Measurements from ENCODE around the gene LGALS7.

LGALS7 gene

DNA sequence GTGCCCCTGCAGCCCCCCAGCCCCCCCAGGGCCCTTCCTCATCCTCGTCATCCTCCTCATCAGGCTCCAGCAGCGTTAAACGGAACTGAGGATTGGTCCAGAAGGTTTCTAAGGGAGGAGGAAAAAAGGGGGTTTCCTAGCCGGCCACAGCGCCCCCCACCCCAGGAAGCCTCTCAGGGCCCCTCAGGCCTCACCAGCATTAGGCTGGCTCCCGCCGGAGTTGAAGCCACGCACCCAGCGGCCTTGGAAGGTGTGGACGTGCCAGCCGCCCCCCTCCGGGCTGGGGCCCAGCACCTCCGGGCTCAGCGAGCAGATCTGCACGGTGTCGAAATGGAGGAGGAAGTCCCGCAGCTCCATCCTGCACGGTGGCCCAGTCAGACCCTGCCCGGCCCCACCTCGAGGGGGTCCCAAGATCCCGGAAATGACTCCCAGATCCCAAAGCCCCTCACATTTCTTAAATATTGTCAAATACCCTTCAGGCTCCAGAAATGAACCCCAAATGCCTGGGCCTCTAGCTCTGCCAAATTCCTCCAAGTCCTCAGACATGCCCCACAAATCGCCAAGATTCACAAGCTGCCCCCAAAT, 35.9 kb downstream of the LGALS7 start:
- Histone ChIP-seq H4K20me1 (ENCODE audit: insufficient read depth, low read length, poor library complexity, severe bottlenecking) (no peaks in the 10 kb centered on the region), H3K27me3 (ENCODE audit: insufficient read depth, low read length, poor library complexity, severe bottlenecking) (no peaks in the 10 kb centered on the region), H3K4me2 (ENCODE audit: low read depth, low read length, poor library complexity, severe bottlenecking) (no peak overlapping the region), H3K4me1 (ENCODE audit: insufficient read depth, low read length, poor library complexity, severe bottlenecking) (peaks cover 24% of the 10 kb centered on the region), H3F3A (ENCODE audit: low read depth) (no peaks in the 10 kb centered on the region), H3K36me3 (ENCODE audit: insufficient read depth, low read length) (no peaks in the 10 kb centered on the region), H3K9ac (ENCODE audit: low read depth, low read length, poor library complexity, severe bottlenecking) (no peak overlapping the region), H3K4me3 (ENCODE audit: low read length, poor library complexity, severe bottlenecking) (no peak overlapping the region), H3K79me2 (ENCODE audit: insufficient read depth, low read length) (no peaks in the 10 kb centered on the region), H3K9me2 (replicated peaks; ENCODE audit: low read depth, low read length) (no peaks in the 10 kb centered on the region), H3K9me3 (ENCODE audit: insufficient read depth, low read depth, low read length) (no peaks in the 10 kb centered on the region), H2AFZ (ENCODE audit: low read length) (no peak overlapping the region)
- no peak for TF ChIP-seq EZH2phosphoT487 (IDR thresholded peaks at IDR 0.05; ENCODE audit: borderline replicate concordance)
- TF ChIP-seq, protein P1, sequence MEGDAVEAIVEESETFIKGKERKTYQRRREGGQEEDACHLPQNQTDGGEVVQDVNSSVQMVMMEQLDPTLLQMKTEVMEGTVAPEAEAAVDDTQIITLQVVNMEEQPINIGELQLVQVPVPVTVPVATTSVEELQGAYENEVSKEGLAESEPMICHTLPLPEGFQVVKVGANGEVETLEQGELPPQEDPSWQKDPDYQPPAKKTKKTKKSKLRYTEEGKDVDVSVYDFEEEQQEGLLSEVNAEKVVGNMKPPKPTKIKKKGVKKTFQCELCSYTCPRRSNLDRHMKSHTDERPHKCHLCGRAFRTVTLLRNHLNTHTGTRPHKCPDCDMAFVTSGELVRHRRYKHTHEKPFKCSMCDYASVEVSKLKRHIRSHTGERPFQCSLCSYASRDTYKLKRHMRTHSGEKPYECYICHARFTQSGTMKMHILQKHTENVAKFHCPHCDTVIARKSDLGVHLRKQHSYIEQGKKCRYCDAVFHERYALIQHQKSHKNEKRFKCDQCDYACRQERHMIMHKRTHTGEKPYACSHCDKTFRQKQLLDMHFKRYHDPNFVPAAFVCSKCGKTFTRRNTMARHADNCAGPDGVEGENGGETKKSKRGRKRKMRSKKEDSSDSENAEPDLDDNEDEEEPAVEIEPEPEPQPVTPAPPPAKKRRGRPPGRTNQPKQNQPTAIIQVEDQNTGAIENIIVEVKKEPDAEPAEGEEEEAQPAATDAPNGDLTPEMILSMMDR (conservative IDR thresholded peaks at IDR 0.05; ENCODE audit: low read length): no peak

DNA sequence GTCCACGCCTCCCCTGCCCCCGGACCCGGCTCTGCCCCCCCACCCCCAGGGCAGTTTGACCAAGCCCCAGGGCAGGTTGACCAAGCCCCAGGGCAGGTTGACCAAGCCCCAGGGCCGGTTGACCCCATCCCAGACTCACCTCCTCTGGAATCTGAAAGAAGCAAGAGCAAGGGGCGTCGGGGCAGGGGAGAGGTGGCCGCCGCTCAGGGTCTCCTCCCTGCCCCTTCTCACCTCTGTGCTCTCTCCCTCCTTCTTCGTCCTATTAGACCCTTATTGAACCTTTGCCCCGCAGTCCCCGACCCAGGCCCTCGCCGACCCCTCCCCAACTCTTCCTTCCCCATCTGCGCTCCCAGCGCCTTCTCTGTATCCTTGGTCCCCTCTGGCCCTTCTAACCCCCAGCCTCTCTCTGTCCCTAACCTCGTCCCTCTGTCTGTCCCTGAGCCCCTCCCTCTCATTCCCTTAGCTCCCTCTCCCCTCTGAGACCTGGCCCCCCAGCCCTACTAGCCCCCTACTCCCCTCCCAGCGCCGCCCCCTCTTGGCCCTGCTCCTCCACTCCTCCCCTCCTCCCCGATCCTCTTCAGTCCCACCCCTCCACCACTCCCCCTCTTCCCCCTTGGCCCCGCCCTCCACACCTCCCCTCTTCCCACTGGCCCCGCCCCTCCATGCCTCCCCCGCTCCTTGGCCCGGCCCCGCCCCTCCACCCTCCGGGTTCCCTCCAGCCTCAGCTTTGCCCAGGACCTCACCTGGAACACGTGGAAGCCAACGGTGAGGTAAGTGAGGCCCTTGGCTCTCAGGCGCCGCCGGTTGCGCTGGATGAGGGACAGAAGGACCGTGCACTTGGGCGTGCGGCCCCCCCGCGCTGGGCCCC, 36.7 kb downstream of the LGALS7 start:
- H3K4me1 ChIP-seq (ENCODE audit: insufficient read depth, low read length, poor library complexity, severe bottlenecking): peaks cover 24% of the 10 kb centered on the region
- H3K4me2 ChIP-seq (ENCODE audit: low read depth, low read length, poor library complexity, severe bottlenecking): no peak overlapping the region

DNA sequence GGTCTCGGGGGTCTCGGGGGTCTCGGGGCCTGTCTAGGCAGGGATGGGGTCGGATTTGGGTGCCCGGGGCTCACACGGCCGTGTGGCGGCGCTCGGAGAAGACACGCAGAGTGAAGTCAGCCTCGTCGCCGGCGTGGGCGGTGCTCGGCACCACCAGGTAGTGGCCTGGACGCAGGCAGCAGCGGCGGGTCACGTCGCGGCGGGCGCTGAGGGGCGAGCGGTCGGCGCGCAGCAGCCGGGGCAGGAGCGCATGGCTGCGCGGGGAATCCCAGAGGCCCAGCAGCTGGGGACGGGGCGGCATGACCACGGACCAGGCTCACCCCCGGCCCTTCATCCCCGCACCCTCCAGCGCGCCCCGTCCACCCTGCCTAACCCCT, 37.3 kb downstream of the LGALS7 start:
- Histone ChIP-seq H2AFZ (ENCODE audit: low read length) (no peak overlapping the region), H3F3A (ENCODE audit: low read depth) (no peaks in the 10 kb centered on the region), H3K9ac (ENCODE audit: low read depth, low read length, poor library complexity, severe bottlenecking) (no peak overlapping the region), H3K4me3 (ENCODE audit: low read length, poor library complexity, severe bottlenecking) (no peak overlapping the region), H3K9me2 (replicated peaks; ENCODE audit: low read depth, low read length) (no peaks in the 10 kb centered on the region), H3K9me3 (ENCODE audit: insufficient read depth, low read depth, low read length) (no peaks in the 10 kb centered on the region), H3K79me2 (ENCODE audit: insufficient read depth, low read length) (no peaks in the 10 kb centered on the region), H3K36me3 (ENCODE audit: insufficient read depth, low read length) (peaks cover 6% of the 10 kb centered on the region; the same call in 1 of the 2 replicates), H4K20me1 (ENCODE audit: insufficient read depth, low read length, poor library complexity, severe bottlenecking) (no peaks in the 10 kb centered on the region), H3K4me2 (ENCODE audit: low read depth, low read length, poor library complexity, severe bottlenecking) (no peak overlapping the region), H3K27me3 (ENCODE audit: insufficient read depth, low read length, poor library complexity, severe bottlenecking) (no peaks in the 10 kb centered on the region), H3K4me1 (ENCODE audit: insufficient read depth, low read length, poor library complexity, severe bottlenecking) (peaks cover 24% of the 10 kb centered on the region)
- no peak for TF ChIP-seq EZH2phosphoT487 (IDR thresholded peaks at IDR 0.05; ENCODE audit: borderline replicate concordance)
- TF ChIP-seq, protein P1 (conservative IDR thresholded peaks at IDR 0.05; ENCODE audit: low read length): no peak

More for the DNA sequence above, 36.7 kb downstream of the LGALS7 start:
- H3K9me2 ChIP-seq (replicated peaks; ENCODE audit: low read depth, low read length): no peaks in the 10 kb centered on the region
- H3K27me3 ChIP-seq (ENCODE audit: insufficient read depth, low read length, poor library complexity, severe bottlenecking): no peaks in the 10 kb centered on the region
- H3K79me2 ChIP-seq (ENCODE audit: insufficient read depth, low read length): no peaks in the 10 kb centered on the region
- H4K20me1 ChIP-seq (ENCODE audit: insufficient read depth, low read length, poor library complexity, severe bottlenecking): no peaks in the 10 kb centered on the region
- no peak overlapping the region for H2AFZ ChIP-seq (ENCODE audit: low read length)
- no peaks in the 10 kb centered on the region for H3F3A ChIP-seq (ENCODE audit: low read depth)
- no peak overlapping the region for H3K9ac ChIP-seq (ENCODE audit: low read depth, low read length, poor library complexity, severe bottlenecking)
- no peaks in the 10 kb centered on the region for H3K9me3 ChIP-seq (ENCODE audit: insufficient read depth, low read depth, low read length)
- TF ChIP-seq, protein P1 (conservative IDR thresholded peaks at IDR 0.05; ENCODE audit: low read length): no peak
- TF ChIP-seq EZH2phosphoT487 (IDR thresholded peaks at IDR 0.05; ENCODE audit: borderline replicate concordance): no peak
- H3K36me3 ChIP-seq (ENCODE audit: insufficient read depth, low read length): no peaks in the 10 kb centered on the region; the same call in 1 of the 2 replicates
- H3K4me3 ChIP-seq (ENCODE audit: low read length, poor library complexity, severe bottlenecking): no peak overlapping the region

Data from Loucy (cell line).